Measurements from ENCODE around the gene WDFY2.

- TF ChIP-seq CTCF (IDR thresholded peaks at IDR 0.05; ENCODE audit: low read depth, low read length) (no peak), POLR2A (IDR thresholded peaks at IDR 0.05; ENCODE audit: extremely low read depth, insufficient read length) (no peak)
Measured at GRCh38 chr13:51759240-51759639, 175.0 kb downstream of the WDFY2 start.

Data from NB4 (cell line).